Smooth muscle cell (in vitro differentiated cells): ENCODE results near the gene SLC25A4. TPM values are rescaled to one million over a fixed set of nuclear protein-coding genes. Genes with fewer than 3 reads are reported as not detected.
A peak's percentile ranks its signal among the peaks of the same experiment; 100 is the strongest.

Experiments
- DNase-seq: peaks from one replicate; lab custom pipeline; 2025; ENCODE audit not compliant: unreplicated experiment; lab: John Stamatoyannopoulos, UW
- H2AFZ ChIP-seq: fragments of 200-600 bp; sonication (generic); 2 replicates; pipeline ENCODE4 v1.6.0; 2016; ENCODE audit warnings: antibody characterized with exemption, low read depth, mild to moderate bottlenecking
- H3F3A ChIP-seq: fragments of 200-600 bp; sonication (generic); 2 replicates; pipeline ENCODE4 v1.6.0; 2017; ENCODE audit warnings: antibody characterized with exemption, low read depth
- H3K27ac ChIP-seq: fragments of 200-600 bp; sonication (generic); 2 replicates; pipeline ENCODE4 v1.5.1; 2016; ENCODE audit warnings: low read depth, mild to moderate bottlenecking
- H3K27me3 ChIP-seq: fragments of 200-600 bp; sonication (generic); 2 replicates; pipeline ENCODE4 v1.6.1; 2016; ENCODE audit warnings: low read depth, mild to moderate bottlenecking
- H3K36me3 ChIP-seq: fragments of 200-600 bp; sonication (generic); 2 replicates; pipeline ENCODE4 v1.5.1; 2016; ENCODE audit warnings: low read depth
- H3K4me1 ChIP-seq: fragments of 200-600 bp; sonication (generic); 2 replicates; pipeline ENCODE4 v1.5.1; 2016; ENCODE audit warnings: low read depth
- H3K4me2 ChIP-seq: fragments of 200-600 bp; sonication (generic); 2 replicates; pipeline ENCODE4 v1.6.0; 2016; ENCODE audit warnings: mild to moderate bottlenecking
- H3K4me3 ChIP-seq: fragments of 200-600 bp; sonication (generic); 2 replicates; pipeline ENCODE4 v1.5.1; 2016; ENCODE audit warnings: mild to moderate bottlenecking
- H3K79me2 ChIP-seq: fragments of 200-600 bp; sonication (generic); 2 replicates; pipeline ENCODE4 v1.6.0; 2016; ENCODE audit warnings: low read depth, mild to moderate bottlenecking
- H3K9ac ChIP-seq: fragments of 200-600 bp; sonication (generic); 2 replicates; pipeline ENCODE4 v1.6.0; 2016; ENCODE audit warnings: low read depth
- H3K9me3 ChIP-seq: fragments of 200-600 bp; sonication (generic); replicated peaks from 2 replicates; pipeline ENCODE4 v1.5.1; 2016; ENCODE audit warnings: low read depth
- H4K20me1 ChIP-seq: fragments of 200-600 bp; sonication (generic); 2 replicates; pipeline ENCODE4 v1.6.0; 2016; ENCODE audit warnings: low read depth
- CTCF ChIP-seq: fragments of 200-600 bp; sonication (generic); IDR thresholded peaks from 2 replicates; pipeline ENCODE4 v1.5.1; 2017; ENCODE audit warnings: borderline replicate concordance, mild to moderate bottlenecking, antibody characterized with exemption; ENCODE audit not compliant: insufficient read depth, poor library complexity, severe bottlenecking
- WGBS: methylation state at CpG from one replicate; pipeline ENCODE4 v1.1.7; 2016; ENCODE audit warnings: low lambda C conversion rate; 5-methylcytosine and 5-hydroxymethylcytosine counted together
- polyA plus RNA-seq: library from polyadenylated mRNA; unstranded; fragments of >200 nt; fragmentation: Nextera tagmentation; extraction: Ambion mirVana; gene quantifications from 2 replicates; pipeline ENCODE4 v1.2.1, GENCODE V29; 2016
- total RNA-seq: library from RNA; depleted of rRNA; stranded (reverse); fragments of >200 nt; gene quantifications from 2 replicates; pipeline ENCODE4 v1.2.3, GENCODE V29; 2014

SLC25A4 gene
- total RNA-seq (9.6 and 16.0 TPM in 2 replicates), polyA plus RNA-seq (19.0 and 50.7 TPM in 2 replicates)

GRCh38 chr4:185142912-185143600 lies at the start of gene SLC25A4:
SLC25A4 (plus strand) TSS chr4:185143266; CDS start chr4:185143373, 107 bp downstream.
- H3K79me2 ChIP-seq: no peaks in the 10 kb centered on the region
- no peaks in the 10 kb centered on the region for H3K27me3 ChIP-seq
- H3K4me2 ChIP-seq: peak within 1 kb of the TSS; percentile 90
- TF ChIP-seq CTCF: peak; percentile 49
- WGBS: 1% methylated on average over 54 of the region's 87 CpGs
- H3K4me3 ChIP-seq: peak within 1 kb of the TSS; percentile 69
- no peak within 1 kb of the TSS for H3K27ac ChIP-seq
- H3K9ac ChIP-seq: peak within 1 kb of the TSS; percentile 4
- DNase-seq: peak; percentile 16
- H3K9me3 ChIP-seq: no peaks in the 10 kb centered on the region
- peak within 1 kb of the TSS; percentile 81 for H2AFZ ChIP-seq
- no peaks in the 10 kb centered on the region for H4K20me1 ChIP-seq
- peaks cover 13% of the 10 kb centered on the region for H3K4me1 ChIP-seq
- no peaks in the 10 kb centered on the region for H3K36me3 ChIP-seq
- H3F3A ChIP-seq: no peaks in the 10 kb centered on the region

GRCh38 chr4:185093603-185094002 lies 49.5 kb upstream of the SLC25A4 start:
- 91% methylated on average over 3 of the region's 3 CpGs for WGBS
- Histone ChIP-seq H3K79me2 (no peaks in the 10 kb centered on the region), H3K4me2 (no peak overlapping the region), H3K27ac (no peak overlapping the region), H3K4me1 (no peaks in the 10 kb centered on the region), H3F3A (no peaks in the 10 kb centered on the region), H3K9me3 (no peaks in the 10 kb centered on the region), H3K36me3 (no peaks in the 10 kb centered on the region), H2AFZ (no peak overlapping the region), H3K4me3 (no peak overlapping the region), H3K27me3 (no peaks in the 10 kb centered on the region), H4K20me1 (no peaks in the 10 kb centered on the region), H3K9ac (no peak overlapping the region)
- TF ChIP-seq CTCF: no peak
- no peak for DNase-seq

- H4K20me1 ChIP-seq: no peaks in the 10 kb centered on the region
- no peak overlapping the region for H3K9ac ChIP-seq
- no peak for DNase-seq
- peak; percentile 67 for TF ChIP-seq CTCF
- no peak overlapping the region for H2AFZ ChIP-seq
- no peaks in the 10 kb centered on the region for H3K4me1 ChIP-seq
- H3K27me3 ChIP-seq: no peaks in the 10 kb centered on the region
- no peaks in the 10 kb centered on the region for H3K36me3 ChIP-seq
- WGBS: 34% methylated on average over 2 of the region's 2 CpGs
- no peak overlapping the region for H3K27ac ChIP-seq
- H3K9me3 ChIP-seq: no peaks in the 10 kb centered on the region
- no peaks in the 10 kb centered on the region for H3F3A ChIP-seq
- H3K79me2 ChIP-seq: no peaks in the 10 kb centered on the region
- no peak overlapping the region for H3K4me3 ChIP-seq
- no peak overlapping the region for H3K4me2 ChIP-seq
Observed at GRCh38 chr4:185096032-185096653, 46.9 kb upstream of the SLC25A4 start.
